ENCODE results near the gene TSPAN18.

TSPAN18 gene

DNA sequence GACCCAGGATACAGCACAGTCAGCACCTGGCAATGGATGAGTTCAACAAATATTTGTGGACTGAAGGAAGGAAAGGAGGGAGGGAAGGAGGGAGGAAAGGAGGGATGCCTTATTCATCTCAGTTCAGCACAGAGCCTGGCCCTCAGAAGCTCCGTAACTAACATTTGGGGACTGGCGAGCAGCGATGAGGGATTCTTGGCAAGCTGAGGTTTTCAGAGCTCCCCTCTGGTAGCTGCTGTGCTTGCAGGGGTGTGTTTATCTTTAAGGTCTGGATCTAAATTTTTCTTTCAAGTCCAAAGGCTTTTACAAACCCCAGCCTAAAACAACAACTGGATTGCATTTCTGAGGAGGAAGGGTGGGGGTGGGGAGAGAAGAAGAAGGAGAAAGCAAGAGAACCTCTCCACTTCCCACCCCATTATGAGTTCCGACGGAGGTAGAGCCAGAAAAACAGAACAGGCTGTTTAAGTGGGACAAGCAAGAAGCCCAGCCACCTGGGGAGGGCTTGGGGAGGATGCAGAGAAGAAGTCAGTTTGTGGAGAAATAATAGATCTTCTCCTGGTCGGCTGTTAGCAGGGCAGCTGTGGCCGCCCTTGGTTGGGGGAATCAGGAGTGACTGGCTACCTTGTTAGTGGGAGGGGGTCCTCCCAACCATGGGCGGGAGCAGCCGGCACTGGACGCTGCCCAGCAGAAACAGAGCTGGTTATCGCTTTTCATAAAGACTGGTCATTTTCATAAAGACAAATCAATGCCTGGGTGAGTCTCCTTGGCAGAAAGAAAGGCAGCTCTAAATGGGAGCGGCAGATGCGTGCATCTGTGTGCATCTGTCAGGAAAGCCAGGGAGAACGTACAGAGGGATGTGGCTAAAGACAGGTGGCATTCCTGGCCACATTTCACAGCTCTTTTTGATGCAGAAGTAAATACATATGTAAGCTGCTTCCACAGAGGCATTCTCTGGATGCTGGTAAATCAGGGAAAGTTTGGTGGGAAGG, 78.0 kb downstream of the TSPAN18 start:
- no peak for DNase-seq
- Mint-ChIP-seq H3K27ac (peak overlapping the region; percentile 93), H3K9me3 (no peaks in the 10 kb centered on the region), H3K4me1 (peaks cover 70% of the 10 kb centered on the region), H3K27me3 (ENCODE audit: low read depth, poor library complexity) (peaks cover 13% of the 10 kb centered on the region), H3K4me3 (peak overlapping the region; percentile 28), H3K36me3 (ENCODE audit: low read depth) (no peaks in the 10 kb centered on the region)
- TF ChIP-seq, protein P1, sequence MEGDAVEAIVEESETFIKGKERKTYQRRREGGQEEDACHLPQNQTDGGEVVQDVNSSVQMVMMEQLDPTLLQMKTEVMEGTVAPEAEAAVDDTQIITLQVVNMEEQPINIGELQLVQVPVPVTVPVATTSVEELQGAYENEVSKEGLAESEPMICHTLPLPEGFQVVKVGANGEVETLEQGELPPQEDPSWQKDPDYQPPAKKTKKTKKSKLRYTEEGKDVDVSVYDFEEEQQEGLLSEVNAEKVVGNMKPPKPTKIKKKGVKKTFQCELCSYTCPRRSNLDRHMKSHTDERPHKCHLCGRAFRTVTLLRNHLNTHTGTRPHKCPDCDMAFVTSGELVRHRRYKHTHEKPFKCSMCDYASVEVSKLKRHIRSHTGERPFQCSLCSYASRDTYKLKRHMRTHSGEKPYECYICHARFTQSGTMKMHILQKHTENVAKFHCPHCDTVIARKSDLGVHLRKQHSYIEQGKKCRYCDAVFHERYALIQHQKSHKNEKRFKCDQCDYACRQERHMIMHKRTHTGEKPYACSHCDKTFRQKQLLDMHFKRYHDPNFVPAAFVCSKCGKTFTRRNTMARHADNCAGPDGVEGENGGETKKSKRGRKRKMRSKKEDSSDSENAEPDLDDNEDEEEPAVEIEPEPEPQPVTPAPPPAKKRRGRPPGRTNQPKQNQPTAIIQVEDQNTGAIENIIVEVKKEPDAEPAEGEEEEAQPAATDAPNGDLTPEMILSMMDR (IDR thresholded peaks at IDR 0.05): no peak

DNA sequence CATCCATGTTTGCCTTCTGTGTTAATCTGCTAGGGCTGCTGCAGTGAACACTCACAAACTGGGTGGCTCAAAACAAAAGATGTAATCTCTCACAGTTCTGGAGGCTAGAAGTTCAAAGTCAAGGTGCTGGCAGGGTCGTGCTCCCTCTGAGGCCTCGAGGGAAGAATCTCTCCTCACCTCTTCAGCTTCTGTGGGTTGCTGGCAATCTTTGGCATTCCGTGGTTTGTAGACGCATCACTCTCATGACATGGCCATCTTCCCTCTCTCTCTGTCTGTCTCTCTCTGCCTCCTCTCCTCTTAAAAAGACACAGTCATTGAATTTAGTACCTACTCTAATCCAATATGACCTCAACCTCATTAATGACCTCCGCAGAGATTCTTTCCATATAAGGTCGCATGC, 78.8 kb downstream of the TSPAN18 start:
- Mint-ChIP-seq H3K27me3 (ENCODE audit: low read depth, poor library complexity) (peaks cover 13% of the 10 kb centered on the region), H3K9me3 (no peaks in the 10 kb centered on the region), H3K36me3 (ENCODE audit: low read depth) (no peaks in the 10 kb centered on the region), H3K27ac (no peak overlapping the region), H3K4me1 (peaks cover 63% of the 10 kb centered on the region), H3K4me3 (no peak overlapping the region)
- TF ChIP-seq, protein P1 (IDR thresholded peaks at IDR 0.05): no peak
- DNase-seq: no peak

DNA sequence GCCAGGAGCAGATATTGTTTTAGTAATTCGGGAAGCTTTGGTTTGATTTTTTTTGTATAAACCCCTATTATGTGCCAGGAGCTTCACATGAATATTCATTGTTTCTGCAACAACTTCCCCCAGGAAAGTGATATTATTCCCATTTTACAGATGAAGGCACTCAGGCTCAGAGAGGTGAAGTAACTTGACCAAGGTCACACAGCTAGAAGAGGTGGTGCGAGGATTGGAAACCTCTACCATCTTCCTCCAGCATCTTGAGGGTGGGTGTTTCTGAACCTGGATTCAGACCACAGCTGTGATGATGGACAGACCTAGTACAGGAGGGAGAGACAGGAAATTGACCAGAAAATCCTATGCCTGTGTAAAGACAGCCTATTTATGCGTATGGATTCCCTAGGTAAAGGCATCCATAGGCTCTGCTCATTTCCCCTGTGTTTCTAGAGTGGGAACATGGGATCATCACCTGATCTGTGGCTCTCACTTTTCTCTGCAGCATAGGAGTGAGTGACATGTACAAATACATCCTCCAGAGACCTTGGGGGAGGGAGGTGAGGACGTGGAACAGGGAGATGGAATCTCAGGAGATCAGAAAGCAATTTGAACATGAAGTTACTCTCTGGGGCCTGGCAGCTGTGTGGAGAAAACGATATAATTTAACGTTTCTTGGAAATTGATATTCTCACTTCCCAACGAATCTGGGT, 81.4 kb downstream of the TSPAN18 start:
- no peak overlapping the region for H3K27ac Mint-ChIP-seq

DNA sequence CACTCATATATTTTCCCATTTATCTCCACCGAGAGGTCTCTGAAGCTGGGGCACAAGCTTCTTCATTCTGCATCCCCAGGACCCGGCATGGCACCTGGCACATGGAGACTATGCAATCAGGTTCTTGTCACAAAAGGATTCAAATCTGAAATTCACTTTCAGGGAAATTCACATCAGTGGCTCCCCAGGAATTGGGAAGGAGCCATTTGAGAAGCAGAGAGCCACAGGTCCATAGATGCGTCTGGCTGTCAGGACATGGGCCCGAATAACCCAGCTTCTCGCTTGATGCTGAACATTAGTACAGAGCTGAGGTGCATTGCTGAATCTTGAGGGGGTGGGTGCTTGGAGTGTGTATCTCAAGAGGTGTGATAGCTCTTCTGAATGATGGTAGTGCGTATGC, 82.5 kb downstream of the TSPAN18 start:
- TF ChIP-seq, protein P1 (IDR thresholded peaks at IDR 0.05): no peak

More for the DNA sequence above, 81.4 kb downstream of the TSPAN18 start:
- TF ChIP-seq, protein P1 (IDR thresholded peaks at IDR 0.05): no peak
- H3K27me3 Mint-ChIP-seq (ENCODE audit: low read depth, poor library complexity): peaks cover 13% of the 10 kb centered on the region
- no peak for DNase-seq
- H3K9me3 Mint-ChIP-seq: no peaks in the 10 kb centered on the region
- no peak overlapping the region for H3K4me3 Mint-ChIP-seq
- peaks cover 48% of the 10 kb centered on the region for H3K4me1 Mint-ChIP-seq
- no peaks in the 10 kb centered on the region for H3K36me3 Mint-ChIP-seq (ENCODE audit: low read depth)

DNA sequence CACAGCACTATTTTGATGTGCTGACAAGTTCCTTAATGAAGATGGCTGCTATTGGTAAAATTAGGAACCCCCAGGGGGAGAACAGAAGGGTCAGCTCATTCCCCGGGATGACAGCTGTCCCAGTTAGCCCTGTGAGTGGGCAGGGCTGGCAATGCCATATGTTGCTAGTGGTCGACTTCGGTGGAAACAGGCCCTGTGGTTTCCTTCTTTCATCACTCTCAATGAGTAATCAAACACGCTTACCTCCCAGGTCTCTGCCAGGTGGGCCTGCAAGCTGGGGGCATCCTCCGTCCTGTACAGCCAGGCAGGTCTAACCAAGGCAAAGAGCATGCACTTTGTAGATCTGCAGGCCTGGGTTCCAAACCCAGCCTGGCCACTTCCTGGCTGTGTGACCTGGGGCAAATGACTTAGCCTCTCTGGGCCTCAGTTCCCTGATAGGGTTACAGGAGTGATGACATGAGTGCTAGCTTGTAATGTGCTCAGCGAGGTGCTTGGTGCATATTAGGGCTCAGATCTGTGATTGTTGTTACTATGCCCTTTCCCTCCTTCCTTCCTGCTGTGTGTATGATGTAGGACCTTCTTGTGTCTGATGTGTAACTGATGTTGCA, 85.2 kb downstream of the TSPAN18 start:
- Mint-ChIP-seq H3K9me3 (peaks cover 5% of the 10 kb centered on the region), H3K27ac (no peak overlapping the region), H3K27me3 (ENCODE audit: low read depth, poor library complexity) (peaks cover 3% of the 10 kb centered on the region), H3K36me3 (ENCODE audit: low read depth) (peaks cover 6% of the 10 kb centered on the region), H3K4me3 (no peak overlapping the region), H3K4me1 (peaks cover 41% of the 10 kb centered on the region)
- DNase-seq: no peak
- TF ChIP-seq, protein P1 (IDR thresholded peaks at IDR 0.05): no peak

More for the DNA sequence above, 82.5 kb downstream of the TSPAN18 start:
- Mint-ChIP-seq H3K9me3 (no peaks in the 10 kb centered on the region), H3K4me1 (peaks cover 44% of the 10 kb centered on the region), H3K27ac (no peak overlapping the region), H3K27me3 (ENCODE audit: low read depth, poor library complexity) (peaks cover 13% of the 10 kb centered on the region), H3K4me3 (no peak overlapping the region), H3K36me3 (ENCODE audit: low read depth) (no peaks in the 10 kb centered on the region)
- no peak for DNase-seq

Data from nephron progenitor cell (in vitro differentiated cells).